Ecto neural progenitor cell (in vitro differentiated cells): ENCODE data around the gene SDC1.

ENCODE experiments used
- DNase-seq: peaks from one replicate; pipeline ENCODE4 v3.0.0-alpha.2; 2018; ENCODE audit warnings: low spot score

Gene SDC1

GRCh38 chr2:20169796-20170703 is 54.9 kb downstream of the SDC1 start:
- peak; percentile 56 for DNase-seq

- peak; percentile 45 for DNase-seq
Observed at GRCh38 chr2:20168727-20169696, 55.9 kb downstream of the SDC1 start.

- DNase-seq = peak; percentile 39
Observed at GRCh38 chr2:20168048-20168726, 56.7 kb downstream of the SDC1 start.

GRCh38 chr2:20167356-20167755 is 57.6 kb downstream of the SDC1 start:
- peak; percentile 43 for DNase-seq

GRCh38 chr2:20165677-20166509 is 59.0 kb downstream of the SDC1 start:
- peak; percentile 30 for DNase-seq

- peak; percentile 26 for DNase-seq
Observed at GRCh38 chr2:20164734-20165478, 60.0 kb downstream of the SDC1 start.

GRCh38 chr2:20164061-20164733 is 60.7 kb downstream of the SDC1 start:
- DNase-seq = peak; percentile 47

- no peak for DNase-seq
Observed at GRCh38 chr2:20159411-20160070, 65.4 kb downstream of the SDC1 start.

- peak; percentile 24 for DNase-seq
Observed at GRCh38 chr2:20157193-20157891, 67.6 kb downstream of the SDC1 start.

- DNase-seq = no peak
Observed at GRCh38 chr2:20156836-20157192, 68.1 kb downstream of the SDC1 start.

GRCh38 chr2:20156076-20156759 is 68.7 kb downstream of the SDC1 start:
- no peak for DNase-seq

- peak; percentile 19 for DNase-seq
Observed at GRCh38 chr2:20153131-20153851, 71.6 kb downstream of the SDC1 start.

GRCh38 chr2:20150806-20151571 is 73.9 kb downstream of the SDC1 start:
- no peak for DNase-seq
